NB4 (cell line): ENCODE data around the gene GGN.

Source experiments
- MYC ChIP-seq: IDR thresholded peaks from 2 replicates; pipeline ENCODE4 v1.6.1; 2011; ENCODE audit warnings: low read depth, low read length
- POLR2A ChIP-seq: IDR thresholded peaks from 2 replicates; pipeline ENCODE4 v1.6.1; 2011; ENCODE audit warnings: mild to moderate bottlenecking; ENCODE audit not compliant: insufficient read length; ENCODE audit errors: extremely low read depth
- TF ChIP-seq, protein P1 (sequence below): IDR thresholded peaks from one replicate; pipeline ENCODE4 v1.5.1; 2012; ENCODE audit warnings: low read depth, low read length
- TF ChIP-seq, protein P2 (sequence below): IDR thresholded peaks from 2 replicates; pipeline ENCODE4 v1.6.1; 2011; ENCODE audit warnings: low read depth, low read length

DNA sequence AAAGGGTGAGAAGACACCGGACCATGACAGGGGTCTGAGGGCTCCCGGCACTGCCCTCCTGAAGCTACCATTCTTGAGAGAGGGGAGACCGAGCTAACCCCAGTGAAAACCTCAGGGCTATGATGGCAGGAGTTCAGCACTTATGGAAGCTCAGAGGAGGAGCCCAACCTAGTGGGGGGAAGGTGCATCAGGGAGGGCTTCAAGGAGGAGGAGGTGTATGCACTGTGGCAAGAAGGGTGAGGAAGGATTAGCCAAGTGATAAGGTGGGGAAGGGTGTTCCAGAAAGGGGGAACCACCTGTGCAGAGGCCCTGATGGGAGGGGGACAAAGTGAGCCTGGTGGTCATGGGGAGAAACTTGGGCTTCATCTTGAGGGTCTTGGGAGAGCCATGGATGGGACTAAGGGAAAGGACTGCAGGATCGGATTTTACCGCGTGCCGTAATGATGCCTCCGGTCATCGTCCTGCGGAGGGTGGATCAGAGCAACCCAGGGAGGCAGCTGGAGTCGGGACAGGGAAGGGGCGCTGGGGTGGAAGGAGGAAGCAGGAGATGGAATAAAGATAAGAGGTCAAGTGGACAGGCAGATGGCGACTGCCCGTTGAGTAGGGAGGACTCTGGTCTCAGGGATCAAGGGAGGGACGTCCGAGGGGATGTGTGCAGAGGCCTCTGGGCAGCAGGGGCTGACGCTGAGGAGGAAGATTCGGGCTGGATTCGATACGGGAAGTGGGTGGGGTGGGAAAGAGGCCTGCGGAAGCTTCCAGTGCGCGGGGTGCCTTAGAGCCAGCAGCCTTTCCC is 26.8 kb downstream of the GGN start:
- TF ChIP-seq, protein P1, sequence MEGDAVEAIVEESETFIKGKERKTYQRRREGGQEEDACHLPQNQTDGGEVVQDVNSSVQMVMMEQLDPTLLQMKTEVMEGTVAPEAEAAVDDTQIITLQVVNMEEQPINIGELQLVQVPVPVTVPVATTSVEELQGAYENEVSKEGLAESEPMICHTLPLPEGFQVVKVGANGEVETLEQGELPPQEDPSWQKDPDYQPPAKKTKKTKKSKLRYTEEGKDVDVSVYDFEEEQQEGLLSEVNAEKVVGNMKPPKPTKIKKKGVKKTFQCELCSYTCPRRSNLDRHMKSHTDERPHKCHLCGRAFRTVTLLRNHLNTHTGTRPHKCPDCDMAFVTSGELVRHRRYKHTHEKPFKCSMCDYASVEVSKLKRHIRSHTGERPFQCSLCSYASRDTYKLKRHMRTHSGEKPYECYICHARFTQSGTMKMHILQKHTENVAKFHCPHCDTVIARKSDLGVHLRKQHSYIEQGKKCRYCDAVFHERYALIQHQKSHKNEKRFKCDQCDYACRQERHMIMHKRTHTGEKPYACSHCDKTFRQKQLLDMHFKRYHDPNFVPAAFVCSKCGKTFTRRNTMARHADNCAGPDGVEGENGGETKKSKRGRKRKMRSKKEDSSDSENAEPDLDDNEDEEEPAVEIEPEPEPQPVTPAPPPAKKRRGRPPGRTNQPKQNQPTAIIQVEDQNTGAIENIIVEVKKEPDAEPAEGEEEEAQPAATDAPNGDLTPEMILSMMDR, result no peak
- no peak for TF ChIP-seq POLR2A
- TF ChIP-seq, protein P2, sequence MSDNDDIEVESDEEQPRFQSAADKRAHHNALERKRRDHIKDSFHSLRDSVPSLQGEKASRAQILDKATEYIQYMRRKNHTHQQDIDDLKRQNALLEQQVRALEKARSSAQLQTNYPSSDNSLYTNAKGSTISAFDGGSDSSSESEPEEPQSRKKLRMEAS, result no peak
- TF ChIP-seq MYC, result no peak
